Measurements from ENCODE around the gene SLC25A41.

DNA sequence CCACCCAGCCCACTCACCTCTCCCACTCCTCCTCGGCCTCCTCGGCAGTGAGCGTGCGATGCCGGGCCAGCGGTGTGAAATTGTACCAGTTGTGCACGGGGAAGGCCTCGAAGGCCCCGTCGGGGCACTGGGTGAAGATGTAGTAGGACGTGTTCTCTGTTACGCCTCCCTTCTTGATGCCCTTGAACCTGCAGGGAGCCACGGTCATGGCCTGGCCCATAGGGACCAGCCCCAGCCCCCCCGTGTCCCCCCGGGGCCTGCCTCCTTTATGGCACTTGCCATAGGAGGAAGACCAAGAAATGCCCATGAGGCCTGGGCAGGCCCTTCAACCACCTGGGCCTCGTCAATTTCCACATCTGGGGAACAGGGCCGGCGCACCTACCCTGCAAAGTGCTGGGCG lies 46.2 kb downstream of the SLC25A41 start:
- TF ChIP-seq POLR2AphosphoS5 (IDR thresholded peaks at IDR 0.05; ENCODE audit: low read depth, low read length): no peak
- TF ChIP-seq POLR2A (IDR thresholded peaks at IDR 0.05; ENCODE audit: low read depth, low read length): no peak
- TF ChIP-seq TAF1 (IDR thresholded peaks at IDR 0.05; ENCODE audit: low read depth, low read length): no peak
- no peak for TF ChIP-seq SPI1 (IDR thresholded peaks at IDR 0.05; ENCODE audit: low read depth, low read length)
- no peak for TF ChIP-seq POU2F2 (IDR thresholded peaks at IDR 0.05; ENCODE audit: low read depth, low read length)
